Duodenal mucosa (tissue), 2 donors: ENCODE data around the gene RGN.
A peak's percentile ranks its signal among the peaks of the same experiment; 100 is the strongest.

Experiments used
- H3K27ac ChIP-seq: one replicate; pipeline ENCODE4 v1.7.0; 2013; ENCODE audit warnings: low read depth, low read length
- H3K27me3 ChIP-seq, 2 donors: one replicate each; pipeline ENCODE4 v1.7.0; 2013; ENCODE audit warnings: low read length in 2 of 2, control low read depth in 1 of 2; ENCODE audit not compliant: insufficient read depth in 2 of 2, control insufficient read depth in 1 of 2
- H3K36me3 ChIP-seq, 2 donors: one replicate each; pipeline ENCODE4 v1.7.0; 2013; ENCODE audit warnings: low read length in 2 of 2, control low read depth in 1 of 2; ENCODE audit not compliant: insufficient read depth in 2 of 2, control insufficient read depth in 1 of 2
- H3K4me1 ChIP-seq, 2 donors: one replicate each; pipeline ENCODE4 v1.7.0; 2013; ENCODE audit warnings: low read length in 2 of 2, control low read depth in 1 of 2; ENCODE audit not compliant: insufficient read depth in 2 of 2, control insufficient read depth in 1 of 2
- H3K4me3 ChIP-seq, 2 donors: one replicate each; pipeline ENCODE4 v1.7.0; 2013; ENCODE audit warnings: low read length in 2 of 2, low read depth in 1 of 2
- H3K9ac ChIP-seq, 2 donors: one replicate each; pipeline ENCODE4 v1.7.0; 2013; ENCODE audit warnings: low read length in 2 of 2, low read depth in 1 of 2
- H3K9me3 ChIP-seq, 2 donors: one replicate each; pipeline ENCODE4 v1.7.0; 2013; ENCODE audit warnings: low read length in 2 of 2, control low read depth in 1 of 2; ENCODE audit not compliant: control insufficient read depth in 1 of 2

Gene RGN

GRCh38 chrX:47078129-47079043, at the start of gene RGN:
Gene RGN (plus strand): TSS chrX:47078443. CDS start chrX:47081145, 2,702 bp downstream.
- Histone ChIP-seq H3K9me3 (no peaks in the 10 kb centered on the region), H3K4me3 (peak within 1 kb of the TSS; percentile 40 to 51), H3K27ac (no peak within 1 kb of the TSS), H3K4me1 (no peaks in the 10 kb centered on the region), H3K9ac (no peak within 1 kb of the TSS), H3K36me3 (no peaks in the 10 kb centered on the region), H3K27me3 (no peaks in the 10 kb centered on the region)

- Histone ChIP-seq H3K27me3 (no peaks in the 10 kb centered on the region), H3K4me3 (no peak overlapping the region)
Observed at GRCh38 chrX:47030339-47030738, 47.9 kb upstream of the RGN start.

DNA sequence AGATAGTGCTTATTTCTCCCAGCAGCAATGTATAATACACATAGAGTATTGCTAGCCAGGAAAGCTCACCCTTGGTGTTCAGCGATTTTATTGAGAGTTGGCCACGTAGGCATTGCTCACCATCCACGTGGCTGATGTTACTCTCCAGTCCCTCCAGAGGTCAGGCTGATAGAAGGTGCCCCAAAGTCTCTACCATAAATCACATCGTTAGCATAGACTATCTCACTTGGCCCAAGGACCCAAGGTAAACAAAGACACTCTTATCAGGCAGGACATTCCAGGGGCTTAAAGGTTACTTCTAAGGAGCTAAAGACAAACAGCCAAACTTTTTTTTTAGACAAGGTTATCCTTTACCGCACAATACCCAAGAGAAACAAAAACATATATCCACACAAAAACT, 30.3 kb upstream of the RGN start:
- Histone ChIP-seq H3K36me3 (no peaks in the 10 kb centered on the region), H3K4me1 (no peaks in the 10 kb centered on the region), H3K9ac (no peak overlapping the region), H3K27ac (no peak overlapping the region), H3K27me3 (no peaks in the 10 kb centered on the region), H3K4me3 (no peak overlapping the region), H3K9me3 (no peaks in the 10 kb centered on the region)

More at GRCh38 chrX:47030339-47030738, 47.9 kb upstream of the RGN start:
- Histone ChIP-seq H3K4me1 (no peaks in the 10 kb centered on the region), H3K36me3 (no peaks in the 10 kb centered on the region), H3K27ac (no peak overlapping the region), H3K9ac (no peak overlapping the region), H3K9me3 (no peaks in the 10 kb centered on the region)

- no peaks in the 10 kb centered on the region for H3K4me1 ChIP-seq
- no peaks in the 10 kb centered on the region for H3K27me3 ChIP-seq
- H3K27ac ChIP-seq: no peak overlapping the region
- H3K9ac ChIP-seq: no peak overlapping the region
- H3K4me3 ChIP-seq: no peak overlapping the region
- H3K36me3 ChIP-seq: peaks cover 0 to 5% of the 10 kb centered on the region in 2 donors
- H3K9me3 ChIP-seq: no peaks in the 10 kb centered on the region
Observed at GRCh38 chrX:47059142-47059874, 18.9 kb upstream of the RGN start.

GRCh38 chrX:47060708-47061107, 17.5 kb upstream of the RGN start:
- Histone ChIP-seq H3K36me3 (peaks cover 0 to 5% of the 10 kb centered on the region in 2 donors), H3K27me3 (no peaks in the 10 kb centered on the region), H3K27ac (no peak overlapping the region), H3K4me1 (no peaks in the 10 kb centered on the region), H3K9me3 (no peaks in the 10 kb centered on the region), H3K9ac (no peak overlapping the region), H3K4me3 (no peak overlapping the region)

DNA sequence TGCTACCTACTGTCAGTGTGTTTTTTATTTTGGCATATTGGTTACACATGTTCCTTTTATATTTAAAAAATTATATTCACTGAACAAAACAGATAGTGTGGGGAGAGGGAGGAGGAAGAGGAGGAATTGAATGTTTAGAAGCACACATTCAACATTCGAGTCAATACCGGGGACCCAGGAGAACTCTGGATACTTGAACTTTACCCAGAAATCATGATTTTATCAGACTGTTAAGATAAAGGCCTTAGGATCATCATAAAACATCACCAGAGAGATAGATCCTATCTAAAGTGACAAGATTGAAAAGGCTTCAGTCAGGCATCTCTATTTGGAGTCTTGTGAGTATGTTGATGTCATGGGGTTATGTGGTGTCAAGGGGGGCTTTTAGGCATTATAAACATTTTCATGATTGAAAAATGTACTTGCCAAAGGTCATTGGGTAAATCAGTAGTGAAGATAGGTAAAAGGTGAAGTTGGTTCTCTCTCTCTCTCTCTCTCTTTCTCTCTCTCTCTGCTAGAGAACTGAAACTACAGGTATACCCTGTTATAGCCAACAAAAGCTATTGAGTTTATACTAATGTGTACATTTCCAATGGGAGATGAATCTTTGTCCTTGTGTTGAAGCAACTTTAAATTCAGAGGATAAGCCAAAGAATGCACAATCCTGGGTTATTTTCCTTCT, 16.9 kb upstream of the RGN start:
- Histone ChIP-seq H3K27ac (no peak overlapping the region), H3K4me1 (no peaks in the 10 kb centered on the region), H3K36me3 (peaks cover 0 to 5% of the 10 kb centered on the region in 2 donors), H3K4me3 (no peak overlapping the region), H3K27me3 (no peaks in the 10 kb centered on the region), H3K9me3 (no peaks in the 10 kb centered on the region), H3K9ac (no peak overlapping the region)

GRCh38 chrX:47063179-47063578, 15.1 kb upstream of the RGN start:
- H3K27ac ChIP-seq: no peak overlapping the region
- no peaks in the 10 kb centered on the region for H3K36me3 ChIP-seq
- H3K9ac ChIP-seq: no peak overlapping the region
- H3K27me3 ChIP-seq: no peaks in the 10 kb centered on the region
- H3K4me1 ChIP-seq: no peaks in the 10 kb centered on the region
- no peaks in the 10 kb centered on the region for H3K9me3 ChIP-seq
- no peak overlapping the region for H3K4me3 ChIP-seq

- H3K4me3 ChIP-seq: no peak overlapping the region
- no peaks in the 10 kb centered on the region for H3K36me3 ChIP-seq
- no peak overlapping the region for H3K9ac ChIP-seq
- H3K9me3 ChIP-seq: no peaks in the 10 kb centered on the region
- no peak overlapping the region for H3K27ac ChIP-seq
- H3K4me1 ChIP-seq: no peaks in the 10 kb centered on the region
- no peaks in the 10 kb centered on the region for H3K27me3 ChIP-seq
Observed at GRCh38 chrX:47068214-47068613, 10.0 kb upstream of the RGN start.

- Histone ChIP-seq H3K36me3 (no peaks in the 10 kb centered on the region), H3K9ac (no peak overlapping the region), H3K9me3 (no peaks in the 10 kb centered on the region), H3K27me3 (no peaks in the 10 kb centered on the region), H3K27ac (no peak overlapping the region), H3K4me3 (no peak overlapping the region), H3K4me1 (no peaks in the 10 kb centered on the region)
Observed at GRCh38 chrX:47068720-47069119, 9.5 kb upstream of the RGN start.
